Fibroblast of peridontal ligament (primary cell): Measurements from ENCODE around the gene MUC13.
"Not testable (repeated sequence)": the region's sequence is repeated elsewhere in the genome, so short reads cannot be mapped to it uniquely, and the experiment has no call there.

ENCODE experiments used
- DNase-seq: peaks from one replicate; pipeline ENCODE4 v3.0.0-alpha.2; 2010; ENCODE audit errors: extremely low read depth

Gene MUC13, protein sequence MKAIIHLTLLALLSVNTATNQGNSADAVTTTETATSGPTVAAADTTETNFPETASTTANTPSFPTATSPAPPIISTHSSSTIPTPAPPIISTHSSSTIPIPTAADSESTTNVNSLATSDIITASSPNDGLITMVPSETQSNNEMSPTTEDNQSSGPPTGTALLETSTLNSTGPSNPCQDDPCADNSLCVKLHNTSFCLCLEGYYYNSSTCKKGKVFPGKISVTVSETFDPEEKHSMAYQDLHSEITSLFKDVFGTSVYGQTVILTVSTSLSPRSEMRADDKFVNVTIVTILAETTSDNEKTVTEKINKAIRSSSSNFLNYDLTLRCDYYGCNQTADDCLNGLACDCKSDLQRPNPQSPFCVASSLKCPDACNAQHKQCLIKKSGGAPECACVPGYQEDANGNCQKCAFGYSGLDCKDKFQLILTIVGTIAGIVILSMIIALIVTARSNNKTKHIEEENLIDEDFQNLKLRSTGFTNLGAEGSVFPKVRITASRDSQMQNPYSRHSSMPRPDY

DNA sequence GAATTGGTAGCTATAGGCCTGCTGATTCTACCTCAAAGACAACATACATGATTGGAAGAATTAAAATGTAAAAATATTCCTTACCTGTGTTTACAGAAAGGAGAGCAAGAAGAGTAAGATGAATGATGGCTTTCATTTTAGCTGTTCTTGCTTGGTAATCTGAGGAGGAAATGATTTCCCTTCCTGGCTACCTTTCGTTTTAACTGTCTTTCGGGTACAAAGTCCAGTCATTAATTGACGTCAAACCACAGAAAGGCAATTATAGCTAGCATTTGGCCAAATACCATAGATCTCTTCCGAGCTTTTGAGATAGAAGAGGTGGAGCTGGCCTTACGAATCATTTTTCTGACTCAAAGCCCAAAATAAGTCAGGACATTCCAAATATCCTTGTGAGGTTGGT, at the start of gene MUC13:
TSS of gene MUC13 (minus strand) at position 175 of the 400 bp plus-strand sequence. CDS start at position 136, 39 bp downstream.
- DNase-seq = no peak

- DNase-seq = no peak
Observed at GRCh38 chr3:124982855-124983254, 48.3 kb upstream of the MUC13 start.

GRCh38 chr3:124981472-124981871, 46.9 kb upstream of the MUC13 start:
- DNase-seq = no peak

- no peak for DNase-seq
Observed at GRCh38 chr3:124978627-124979026, 44.1 kb upstream of the MUC13 start.

DNA sequence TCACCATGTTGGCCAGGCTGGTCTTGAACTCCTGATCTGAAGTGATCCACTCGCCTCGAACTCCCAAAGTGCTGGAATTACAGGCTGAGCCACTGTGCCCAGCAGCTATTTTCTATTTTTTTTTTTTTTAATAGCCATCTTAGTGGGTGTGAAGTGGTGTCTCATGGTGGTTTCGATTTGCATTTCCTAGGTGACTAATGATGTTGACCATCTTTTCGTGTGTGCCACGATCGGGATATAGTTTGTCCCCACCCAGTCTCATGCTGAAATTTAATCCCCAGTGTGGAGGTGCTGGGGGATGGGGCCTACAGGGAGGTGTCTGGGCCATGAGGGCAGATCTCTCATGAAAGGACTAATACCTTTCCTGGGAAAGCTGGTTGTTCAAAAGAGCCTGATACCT, 41.8 kb upstream of the MUC13 start:
- DNase-seq = no peak

GRCh38 chr3:124974691-124975090, 40.1 kb upstream of the MUC13 start:
- DNase-seq = no peak

DNA sequence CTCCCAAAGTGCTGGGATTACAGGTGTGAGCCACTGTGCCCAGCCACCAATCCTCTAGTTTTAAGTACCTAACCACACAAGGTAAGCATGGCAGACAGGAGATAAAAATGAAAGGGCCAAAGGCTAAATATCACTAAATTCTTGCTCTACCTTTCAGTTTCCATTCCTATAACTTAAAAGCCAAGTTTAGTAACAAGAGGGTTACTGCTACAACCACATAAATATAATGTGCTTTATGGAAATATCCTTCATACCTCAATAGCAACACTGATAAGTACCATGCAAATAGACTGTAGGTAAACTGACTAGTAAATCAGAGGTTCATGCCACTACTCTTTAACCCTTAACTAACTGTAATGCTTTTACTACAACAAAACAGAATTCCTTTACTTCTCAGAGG, 38.7 kb upstream of the MUC13 start:
- no peak for DNase-seq

GRCh38 chr3:124972457-124972856, 37.9 kb upstream of the MUC13 start:
- DNase-seq = no peak

DNA sequence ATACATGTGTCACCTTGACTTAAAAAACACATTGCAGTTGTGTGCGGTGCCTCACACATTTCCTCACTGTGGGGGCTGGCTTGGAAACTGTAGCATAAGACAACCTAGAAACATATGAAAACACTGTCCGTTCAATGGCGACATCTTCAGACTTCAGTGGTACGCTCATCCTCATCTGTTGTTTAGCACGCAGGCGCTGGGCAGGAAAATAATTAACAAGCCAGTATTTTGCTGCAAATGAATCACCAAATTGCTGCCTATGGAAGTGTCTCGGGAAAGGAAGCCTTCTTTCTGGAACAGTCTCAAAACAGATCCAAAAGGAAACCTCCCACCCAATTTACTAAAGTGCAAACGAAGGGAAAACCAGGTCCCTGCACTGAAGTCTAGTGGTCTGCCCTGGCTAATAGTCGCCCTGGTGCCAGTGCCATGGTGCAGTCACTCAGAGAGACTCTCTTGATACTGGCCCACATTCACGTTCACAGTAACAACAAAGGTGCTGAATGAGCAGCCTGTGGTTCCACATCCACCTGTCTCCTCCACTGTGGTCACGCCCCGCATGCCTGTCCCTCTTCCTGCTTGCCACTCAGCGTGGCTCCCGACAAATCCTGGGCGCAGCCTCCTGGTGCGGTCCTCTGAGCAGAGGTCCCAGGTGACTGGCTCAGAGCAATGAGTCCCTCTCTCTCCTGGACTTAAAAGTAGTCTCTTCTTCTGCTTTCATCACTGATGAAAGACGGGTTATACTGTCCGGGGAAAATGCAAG, 35.6 kb upstream of the MUC13 start:
- no peak for DNase-seq

- no peak for DNase-seq
Observed at GRCh38 chr3:124969190-124969589, 34.6 kb upstream of the MUC13 start.

DNA sequence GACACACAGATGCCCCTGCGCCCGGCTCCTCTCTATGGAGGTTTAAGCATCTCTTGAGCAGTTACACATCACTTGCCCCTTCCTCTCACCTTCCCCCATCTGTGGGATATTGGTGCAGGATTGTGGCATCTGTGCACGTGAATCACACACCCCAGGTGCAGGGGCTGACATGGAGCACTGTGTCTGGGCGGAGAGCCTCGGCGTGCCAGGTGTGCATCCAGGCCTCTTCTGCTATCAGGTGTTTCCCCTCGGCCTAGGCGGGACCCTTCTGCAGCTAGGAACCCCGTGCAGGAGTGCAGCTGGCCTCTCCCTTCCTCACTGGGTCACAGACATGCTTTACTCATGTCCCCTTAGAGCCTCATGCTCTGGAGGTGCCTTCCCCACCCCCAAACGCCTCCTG, 33.4 kb upstream of the MUC13 start:
- DNase-seq = no peak

GRCh38 chr3:124966521-124967445, 32.2 kb upstream of the MUC13 start:
- no peak for DNase-seq

DNA sequence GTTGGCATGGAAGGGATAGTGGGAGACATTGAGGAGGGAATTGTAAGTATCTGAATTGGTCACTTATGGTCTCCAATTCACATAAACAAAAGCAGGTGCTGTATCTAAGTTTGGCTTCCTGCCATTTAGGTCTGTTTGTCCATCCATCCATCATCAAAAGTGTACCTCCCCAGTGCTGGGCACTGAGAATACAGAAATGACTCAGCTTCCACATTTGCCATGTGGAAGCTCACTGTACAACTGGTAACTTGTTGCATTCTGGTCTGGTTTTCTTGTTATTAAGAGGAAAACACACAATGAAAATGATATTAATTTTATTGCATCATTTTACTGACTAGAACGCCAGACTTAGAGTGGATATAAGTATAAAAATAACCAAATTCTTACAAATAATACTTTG, 30.9 kb upstream of the MUC13 start:
- no peak for DNase-seq

- DNase-seq = peak; percentile 58
Observed at GRCh38 chr3:124964387-124964786, 29.8 kb upstream of the MUC13 start.

- no peak for DNase-seq
Observed at GRCh38 chr3:124963755-124964154, 29.2 kb upstream of the MUC13 start.

GRCh38 chr3:124962403-124962940, 27.9 kb upstream of the MUC13 start:
- peak; percentile 54 for DNase-seq

- no peak for DNase-seq
Observed at GRCh38 chr3:124960698-124961097, 26.1 kb upstream of the MUC13 start.

DNA sequence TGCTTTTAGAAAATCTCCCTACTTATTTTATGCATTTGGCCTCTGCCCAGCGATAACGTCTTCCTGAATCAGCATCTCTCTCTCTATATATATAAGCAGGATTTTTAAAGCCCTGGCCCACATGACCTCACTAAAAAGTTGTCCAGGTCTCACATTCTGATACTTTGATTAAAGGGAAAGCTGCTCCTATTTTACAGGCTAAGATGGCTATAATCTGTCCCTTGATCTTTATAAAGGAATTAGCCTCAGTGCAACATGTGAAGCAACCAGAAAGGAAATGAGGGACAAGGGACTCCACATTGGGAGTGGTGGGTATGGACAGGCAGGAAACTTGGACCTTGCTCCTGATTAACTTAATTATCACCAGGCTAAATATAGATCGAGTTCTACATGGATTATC, 25.6 kb upstream of the MUC13 start:
- DNase-seq = no peak

DNA sequence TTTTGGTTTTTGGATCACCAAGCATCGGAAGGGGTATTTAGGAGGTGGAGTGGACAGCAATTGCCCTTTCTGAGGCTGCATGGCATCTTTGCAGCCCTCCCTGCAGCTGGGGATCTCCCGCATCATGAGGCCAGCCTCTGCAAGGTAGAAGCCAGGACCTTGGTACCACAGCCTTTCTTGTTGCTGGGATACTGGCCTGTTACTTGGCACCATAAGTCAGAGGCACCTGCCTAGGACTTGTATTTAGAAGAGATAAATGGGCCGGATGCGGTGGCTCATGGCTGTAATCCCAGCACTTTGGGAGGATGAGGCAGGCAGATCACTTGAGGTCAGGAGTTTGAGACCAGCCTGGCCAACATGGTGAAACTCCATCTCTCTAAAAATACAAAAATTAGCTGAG, 23.4 kb upstream of the MUC13 start:
- not testable (repeated sequence) for DNase-seq

- no peak for DNase-seq
Observed at GRCh38 chr3:124952282-124952855, 17.8 kb upstream of the MUC13 start.
